Measurements from ENCODE around the gene SEMA6A. TPM values are rescaled to one million over a fixed set of nuclear protein-coding genes. Genes with fewer than 3 reads are reported as not detected.

SEMA6A gene
- total RNA-seq, 5 donors from 2014 or later (not counting 1 experiment from before 2014, with no cell fraction given): 0.79 to 0.88 (median 0.79) TPM; not detected in 2

DNA sequence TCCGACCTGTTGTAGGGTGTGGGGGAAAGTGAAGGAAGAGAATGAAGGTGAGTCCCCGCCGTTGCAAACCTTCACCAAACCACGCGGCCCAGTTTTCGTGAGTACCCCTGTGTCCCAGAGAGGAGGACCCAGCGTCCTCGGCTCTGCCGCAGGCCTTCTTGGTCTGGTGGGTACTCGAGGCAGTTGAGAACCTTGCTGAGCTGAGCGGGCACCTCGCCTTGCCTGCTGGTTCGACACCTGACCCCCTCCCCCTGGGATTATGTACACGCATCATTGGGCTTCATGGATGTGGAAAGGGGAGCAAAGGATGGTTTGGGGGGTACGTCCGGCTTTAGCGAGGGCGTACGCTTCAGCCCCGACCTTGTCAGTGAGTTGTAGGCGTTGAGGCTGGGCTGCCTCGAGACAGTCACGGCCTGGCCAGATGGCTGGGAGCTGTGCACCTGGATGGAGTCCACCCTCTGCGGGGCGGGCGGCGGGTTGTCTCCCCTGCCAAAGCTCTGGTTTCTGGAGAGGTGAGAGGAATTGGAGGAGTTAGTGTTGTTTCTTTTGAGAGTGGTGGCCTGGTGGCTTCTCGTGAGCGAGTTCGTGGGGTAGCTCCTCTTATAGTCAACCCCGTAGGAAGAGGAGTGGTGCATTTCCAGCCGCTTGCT lies 128.1 kb downstream of the SEMA6A start:
- ATAC-seq (replicated peaks in 1 of 4): no peak
- WGBS (ENCODE audit: insufficient coverage): 98% methylated on average over 31 of the region's 32 CpGs
- Histone ChIP-seq H3K27ac (ENCODE audit: low read length) (no peak overlapping the region), H3K36me3 (ENCODE audit: control insufficient read depth in 2 of 2, extremely low read depth in 1 of 2, insufficient read depth in 1 of 2, low read length in 1 of 2) (no peaks in the 10 kb centered on the region), H3K4me3 (ENCODE audit: control insufficient read depth in 1 of 2, extremely low read depth in 1 of 2, low read length in 1 of 2) (no peak overlapping the region), H3K9me3 (no peaks in the 10 kb centered on the region), H3K4me1 (ENCODE audit: control insufficient read depth in 1 of 2, extremely low read depth in 1 of 2, insufficient read depth in 2 of 2, low read length in 2 of 2) (no peaks in the 10 kb centered on the region), H3K27me3 (replicated peaks in 1 of 2; ENCODE audit: control insufficient read depth in 2 of 2, extremely low read depth in 1 of 2, insufficient read depth in 2 of 2, low read length in 1 of 2) (no peaks in the 10 kb centered on the region)
- Mint-ChIP-seq H3K4me1 (no peaks in the 10 kb centered on the region), H3K4me3 (no peak overlapping the region), H3K27ac (no peak overlapping the region), H3K36me3 (peaks cover 71% of the 10 kb centered on the region), H3K9me3 (no peaks in the 10 kb centered on the region), H3K27me3 (no peaks in the 10 kb centered on the region)
- DNase-seq: no peak
- POLR2A ChIA-PET: no interaction called here
- CTCF ChIA-PET: no interaction called here

DNA sequence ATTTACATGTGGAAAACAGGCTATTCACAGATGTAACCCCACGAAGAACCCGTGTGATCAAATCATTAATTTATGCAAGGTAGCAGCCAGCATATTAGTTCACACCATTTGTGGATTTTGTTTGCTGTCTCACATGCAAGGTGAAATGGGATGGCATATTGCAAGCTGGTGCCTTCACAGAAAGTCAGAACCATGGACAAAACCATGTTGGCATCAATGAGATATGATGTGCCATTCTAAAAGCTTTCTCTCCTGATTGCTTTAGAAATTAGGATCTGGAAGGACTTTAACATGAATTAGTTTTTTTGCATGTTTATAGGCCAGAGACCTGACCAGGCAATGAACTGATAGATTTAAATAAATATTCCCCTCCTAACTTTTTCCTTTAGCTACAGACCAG lies 129.3 kb downstream of the SEMA6A start:
- ChIA-PET CTCF (no interaction called here), POLR2A (no interaction called here)
- H3K4me1 ChIP-seq (ENCODE audit: control insufficient read depth in 1 of 2, extremely low read depth in 1 of 2, insufficient read depth in 2 of 2, low read length in 2 of 2): no peaks in the 10 kb centered on the region
- H3K36me3 ChIP-seq (ENCODE audit: control insufficient read depth in 2 of 2, extremely low read depth in 1 of 2, insufficient read depth in 1 of 2, low read length in 1 of 2): no peaks in the 10 kb centered on the region
- H3K9me3 Mint-ChIP-seq: no peaks in the 10 kb centered on the region
- H3K4me3 Mint-ChIP-seq: no peak overlapping the region
- no peak overlapping the region for H3K27ac ChIP-seq (ENCODE audit: low read length)
- H3K9me3 ChIP-seq: no peaks in the 10 kb centered on the region
- H3K4me1 Mint-ChIP-seq: no peaks in the 10 kb centered on the region
- peaks cover 60% of the 10 kb centered on the region for H3K36me3 Mint-ChIP-seq
- no peaks in the 10 kb centered on the region for H3K27me3 Mint-ChIP-seq
- DNase-seq: no peak
- no peak overlapping the region for H3K27ac Mint-ChIP-seq
- 100% methylated on average over 1 of the region's 2 CpGs for WGBS (ENCODE audit: insufficient coverage)
- H3K4me3 ChIP-seq (ENCODE audit: control insufficient read depth in 1 of 2, extremely low read depth in 1 of 2, low read length in 1 of 2): no peak overlapping the region
- H3K27me3 ChIP-seq (replicated peaks in 1 of 2; ENCODE audit: control insufficient read depth in 2 of 2, extremely low read depth in 1 of 2, insufficient read depth in 2 of 2, low read length in 1 of 2): no peaks in the 10 kb centered on the region
- no peak for ATAC-seq (replicated peaks in 1 of 4)

- Histone ChIP-seq H3K36me3 (ENCODE audit: control insufficient read depth in 2 of 2, extremely low read depth in 1 of 2, insufficient read depth in 1 of 2, low read length in 1 of 2) (no peaks in the 10 kb centered on the region), H3K4me3 (ENCODE audit: control insufficient read depth in 1 of 2, extremely low read depth in 1 of 2, low read length in 1 of 2) (no peak overlapping the region), H3K27ac (ENCODE audit: low read length) (no peak overlapping the region), H3K4me1 (ENCODE audit: control insufficient read depth in 1 of 2, extremely low read depth in 1 of 2, insufficient read depth in 2 of 2, low read length in 2 of 2) (no peaks in the 10 kb centered on the region), H3K9me3 (no peaks in the 10 kb centered on the region), H3K27me3 (replicated peaks in 1 of 2; ENCODE audit: control insufficient read depth in 2 of 2, extremely low read depth in 1 of 2, insufficient read depth in 2 of 2, low read length in 1 of 2) (no peaks in the 10 kb centered on the region)
- Mint-ChIP-seq H3K9me3 (no peaks in the 10 kb centered on the region), H3K4me1 (no peaks in the 10 kb centered on the region), H3K36me3 (peaks cover 56% of the 10 kb centered on the region), H3K4me3 (no peak overlapping the region), H3K27me3 (no peaks in the 10 kb centered on the region), H3K27ac (no peak overlapping the region)
- ATAC-seq (replicated peaks in 1 of 4) (no peak), DNase-seq (no peak)
- CTCF ChIA-PET: no interaction called here
- 87% methylated on average over 3 of the region's 14 CpGs for WGBS (ENCODE audit: insufficient coverage)
- POLR2A ChIA-PET: no interaction called here
Measured at GRCh38 chr5:116444373-116445295, 130.0 kb downstream of the SEMA6A start.

DNA sequence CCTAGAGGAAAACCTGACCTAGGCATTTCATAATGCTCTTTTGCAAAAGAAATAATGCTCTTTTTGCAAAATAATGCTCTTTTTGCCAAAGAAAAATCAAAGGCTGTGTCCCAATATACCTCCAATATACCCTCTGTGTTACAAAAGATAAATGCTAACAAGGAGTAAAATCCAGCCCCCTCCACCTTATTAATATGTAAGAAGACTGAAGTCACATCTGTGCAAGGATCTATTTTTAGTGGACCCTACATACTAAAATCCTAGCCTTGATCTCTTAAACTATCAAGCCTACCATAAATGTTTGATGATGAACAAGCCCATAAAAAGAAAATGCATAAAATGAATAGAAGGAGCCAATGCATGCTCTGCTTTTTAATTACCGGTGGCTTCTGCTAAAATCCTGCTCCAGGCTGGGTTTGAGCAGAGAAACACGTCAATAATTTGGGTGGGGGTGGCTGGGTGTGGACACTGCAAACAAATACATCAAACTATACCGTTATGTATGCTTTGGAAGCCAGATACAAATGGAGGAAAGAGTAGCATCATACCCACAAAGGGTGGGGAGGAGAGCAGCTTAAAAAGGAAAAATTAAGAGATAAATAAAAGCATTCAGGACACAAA lies 131.6 kb downstream of the SEMA6A start:
- no peaks in the 10 kb centered on the region for H3K9me3 Mint-ChIP-seq
- no peak for DNase-seq
- no peaks in the 10 kb centered on the region for H3K27me3 Mint-ChIP-seq
- H3K9me3 ChIP-seq: no peaks in the 10 kb centered on the region
- no peak overlapping the region for H3K27ac ChIP-seq (ENCODE audit: low read length)
- ChIA-PET CTCF (no interaction called here), POLR2A (interaction anchor here (0.6 to 0.8 kb wide), 2 partner anchors 11 to 207 kb away, joined by 7 to 9 read pairs; no protein-coding TSS in a partner anchor)
- no peaks in the 10 kb centered on the region for H3K4me1 ChIP-seq (ENCODE audit: control insufficient read depth in 1 of 2, extremely low read depth in 1 of 2, insufficient read depth in 2 of 2, low read length in 2 of 2)
- WGBS (ENCODE audit: insufficient coverage): no CpG with 5 or more reads among the region's 3 CpGs
- no peaks in the 10 kb centered on the region for H3K4me1 Mint-ChIP-seq
- H3K36me3 ChIP-seq (ENCODE audit: control insufficient read depth in 2 of 2, extremely low read depth in 1 of 2, insufficient read depth in 1 of 2, low read length in 1 of 2): no peaks in the 10 kb centered on the region
- ATAC-seq (replicated peaks in 1 of 4): no peak
- no peak overlapping the region for H3K27ac Mint-ChIP-seq
- H3K27me3 ChIP-seq (replicated peaks in 1 of 2; ENCODE audit: control insufficient read depth in 2 of 2, extremely low read depth in 1 of 2, insufficient read depth in 2 of 2, low read length in 1 of 2): no peaks in the 10 kb centered on the region
- H3K36me3 Mint-ChIP-seq: peaks cover 50% of the 10 kb centered on the region
- no peak overlapping the region for H3K4me3 Mint-ChIP-seq
- no peak overlapping the region for H3K4me3 ChIP-seq (ENCODE audit: control insufficient read depth in 1 of 2, extremely low read depth in 1 of 2, low read length in 1 of 2)

GRCh38 chr5:116442095-116442534 lies 132.5 kb downstream of the SEMA6A start:
- peaks cover 56% of the 10 kb centered on the region for H3K36me3 Mint-ChIP-seq
- H3K4me1 ChIP-seq (ENCODE audit: control insufficient read depth in 1 of 2, extremely low read depth in 1 of 2, insufficient read depth in 2 of 2, low read length in 2 of 2): no peaks in the 10 kb centered on the region
- POLR2A ChIA-PET: interaction anchor here (0.6 to 0.8 kb wide), 2 partner anchors 12 to 206 kb away, joined by 7 to 9 read pairs; no protein-coding TSS in a partner anchor
- no peak overlapping the region for H3K4me3 Mint-ChIP-seq
- CTCF ChIA-PET: no interaction called here
- H3K27me3 Mint-ChIP-seq: no peaks in the 10 kb centered on the region
- H3K27me3 ChIP-seq (replicated peaks in 1 of 2; ENCODE audit: control insufficient read depth in 2 of 2, extremely low read depth in 1 of 2, insufficient read depth in 2 of 2, low read length in 1 of 2): no peaks in the 10 kb centered on the region
- H3K27ac ChIP-seq (ENCODE audit: low read length): no peak overlapping the region
- H3K36me3 ChIP-seq (ENCODE audit: control insufficient read depth in 2 of 2, extremely low read depth in 1 of 2, insufficient read depth in 1 of 2, low read length in 1 of 2): no peaks in the 10 kb centered on the region
- no peaks in the 10 kb centered on the region for H3K9me3 Mint-ChIP-seq
- DNase-seq (no peak), ATAC-seq (replicated peaks in 1 of 4) (no peak)
- no peaks in the 10 kb centered on the region for H3K9me3 ChIP-seq
- no peaks in the 10 kb centered on the region for H3K4me1 Mint-ChIP-seq
- no peak overlapping the region for H3K4me3 ChIP-seq (ENCODE audit: control insufficient read depth in 1 of 2, extremely low read depth in 1 of 2, low read length in 1 of 2)
- 97% methylated on average over 3 of the region's 3 CpGs for WGBS (ENCODE audit: insufficient coverage)
- H3K27ac Mint-ChIP-seq: no peak overlapping the region

- 71% methylated on average over 1 of the region's 2 CpGs for WGBS (ENCODE audit: insufficient coverage)
- CTCF ChIA-PET: no interaction called here
- Mint-ChIP-seq H3K27ac (no peak overlapping the region), H3K9me3 (no peaks in the 10 kb centered on the region), H3K4me1 (no peaks in the 10 kb centered on the region), H3K4me3 (no peak overlapping the region), H3K27me3 (no peaks in the 10 kb centered on the region), H3K36me3 (peaks cover 55% of the 10 kb centered on the region)
- Histone ChIP-seq H3K9me3 (no peaks in the 10 kb centered on the region), H3K4me1 (ENCODE audit: control insufficient read depth in 1 of 2, extremely low read depth in 1 of 2, insufficient read depth in 2 of 2, low read length in 2 of 2) (no peaks in the 10 kb centered on the region), H3K4me3 (ENCODE audit: control insufficient read depth in 1 of 2, extremely low read depth in 1 of 2, low read length in 1 of 2) (no peak overlapping the region), H3K27me3 (replicated peaks in 1 of 2; ENCODE audit: control insufficient read depth in 2 of 2, extremely low read depth in 1 of 2, insufficient read depth in 2 of 2, low read length in 1 of 2) (no peaks in the 10 kb centered on the region), H3K27ac (ENCODE audit: low read length) (no peak overlapping the region), H3K36me3 (ENCODE audit: control insufficient read depth in 2 of 2, extremely low read depth in 1 of 2, insufficient read depth in 1 of 2, low read length in 1 of 2) (peaks cover 0 to 3% of the 10 kb centered on the region in 2 donors)
- DNase-seq (no peak), ATAC-seq (replicated peaks in 1 of 4) (no peak)
- POLR2A ChIA-PET: no interaction called here
Measured at GRCh38 chr5:116441223-116441622, 133.4 kb downstream of the SEMA6A start.
